GM18502 (cell line): ENCODE data around the gene VPS13A.
A peak's percentile ranks its signal among the peaks of the same experiment; 100 is the strongest.

Source experiments
- ATAC-seq: cut with Tn5 transposase; IDR thresholded peaks from one replicate; pipeline ENCODE4 v1.9.1; 2021; ENCODE audit warnings: mild to moderate bottlenecking; ENCODE audit not compliant: unreplicated experiment, poor library complexity

Gene VPS13A

DNA sequence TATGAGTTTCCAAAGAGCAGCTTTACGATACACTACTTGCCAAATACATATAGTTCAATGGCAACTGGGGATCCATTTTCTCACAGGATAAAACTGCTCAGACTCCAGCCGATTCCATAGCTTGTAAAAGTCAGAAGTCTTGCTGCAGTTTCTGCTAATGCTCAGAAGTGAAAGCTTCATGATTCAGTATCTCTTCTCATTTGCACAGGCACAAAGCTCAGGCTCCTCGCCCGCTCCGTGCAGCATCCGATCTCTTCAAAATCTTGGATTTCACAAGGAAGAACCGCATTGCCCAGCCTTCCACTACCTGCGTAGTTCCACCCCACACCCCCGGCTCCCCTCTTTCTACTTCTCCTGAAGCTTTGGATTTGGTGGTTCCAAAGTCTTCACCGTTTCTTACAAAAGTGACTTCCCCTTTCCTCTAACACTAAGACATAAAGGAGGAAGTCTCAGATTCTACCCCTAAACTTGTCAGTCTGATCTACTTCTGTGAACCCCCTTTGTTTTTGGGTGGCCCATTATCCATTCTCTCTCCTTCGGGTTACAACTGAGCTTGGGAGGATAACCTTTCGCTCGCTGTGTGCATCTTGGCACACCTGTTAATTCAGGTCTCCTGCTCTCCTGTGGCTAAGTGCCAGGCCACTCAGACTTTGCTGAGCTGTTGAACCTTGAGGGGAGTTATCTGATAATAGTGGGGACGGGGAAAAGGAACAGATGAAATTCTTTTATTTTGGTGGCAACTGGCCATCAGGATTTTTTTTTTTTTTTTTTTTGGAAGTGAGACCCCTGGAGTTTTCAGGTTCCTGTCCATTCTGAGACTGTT is 276.7 kb downstream of the VPS13A start:
- ATAC-seq = no peak

DNA sequence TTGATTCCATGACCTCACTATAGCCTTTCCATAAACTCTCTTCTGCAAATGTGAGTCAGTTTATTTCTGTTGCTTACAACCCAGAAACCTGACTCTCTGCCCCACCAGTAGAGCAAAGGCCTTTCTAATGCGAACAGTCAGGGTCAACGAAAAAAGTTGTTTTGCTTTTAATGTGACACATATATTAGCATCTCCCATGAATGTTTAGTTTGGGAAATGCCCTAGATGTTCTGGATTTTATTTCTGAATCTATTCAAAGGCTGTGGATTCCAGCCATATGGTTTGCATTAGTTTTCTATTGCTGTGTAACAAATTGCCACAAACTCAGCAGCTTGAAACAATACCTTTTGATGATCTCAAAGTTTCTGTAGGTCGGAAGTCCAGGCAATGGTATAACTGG is 277.3 kb downstream of the VPS13A start:
- ATAC-seq = no peak

DNA sequence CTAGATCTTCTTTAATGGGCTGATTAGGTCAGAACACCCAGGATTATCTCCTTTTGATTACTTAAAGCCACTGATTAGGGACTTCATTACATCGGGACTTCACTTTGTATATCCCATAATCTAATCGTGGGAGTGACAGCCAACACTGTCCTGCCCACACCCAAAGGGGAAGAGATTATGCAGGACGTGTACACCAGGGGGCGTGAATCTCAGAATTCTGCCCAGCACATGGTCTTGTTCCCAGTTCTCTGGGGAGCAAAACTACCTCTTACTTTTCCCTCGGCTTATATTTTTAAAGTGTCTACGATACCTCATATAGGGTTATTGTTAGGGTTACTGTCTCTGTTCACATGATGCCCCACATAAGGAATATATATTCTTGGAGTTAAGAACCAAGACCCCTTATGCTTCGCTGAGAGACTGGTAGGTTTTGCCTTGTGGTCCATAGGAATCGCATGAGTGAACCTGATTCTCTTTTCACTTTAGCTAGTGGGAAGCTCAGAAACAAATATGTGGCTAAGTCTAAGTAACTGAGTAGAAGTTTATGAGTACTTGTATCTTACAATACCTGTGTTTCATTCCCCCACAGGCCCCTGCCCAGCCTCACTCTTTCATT is 278.1 kb downstream of the VPS13A start:
- ATAC-seq = no peak

DNA sequence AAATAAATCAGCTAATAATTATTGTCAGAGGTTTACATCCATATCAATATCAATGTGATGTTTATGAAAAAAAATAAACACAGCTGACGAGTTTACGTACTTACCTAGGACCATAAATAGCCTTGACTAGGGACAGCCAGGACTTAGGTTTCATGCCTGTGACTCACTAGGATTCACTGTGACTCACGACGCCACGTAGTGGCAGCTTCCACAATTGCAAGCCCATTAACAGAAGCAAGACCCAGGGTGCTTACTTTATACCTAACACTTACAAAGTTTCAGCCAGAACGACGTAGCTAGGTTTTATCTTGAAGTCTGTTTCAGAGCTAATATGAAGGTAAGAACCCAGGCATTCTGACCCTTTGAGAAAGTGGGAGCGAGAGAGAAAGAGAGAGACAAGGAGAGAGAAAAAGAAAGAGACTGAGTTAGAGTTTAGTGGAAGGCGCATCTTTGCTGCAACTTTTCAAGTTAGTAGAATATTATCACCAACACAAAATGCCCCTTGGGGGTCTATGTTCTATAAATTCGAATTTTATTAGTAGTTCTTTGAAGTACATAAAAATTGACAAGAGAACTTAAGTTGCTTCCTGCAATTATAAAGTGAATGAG is 279.6 kb downstream of the VPS13A start:
- peak; percentile 83 for ATAC-seq

DNA sequence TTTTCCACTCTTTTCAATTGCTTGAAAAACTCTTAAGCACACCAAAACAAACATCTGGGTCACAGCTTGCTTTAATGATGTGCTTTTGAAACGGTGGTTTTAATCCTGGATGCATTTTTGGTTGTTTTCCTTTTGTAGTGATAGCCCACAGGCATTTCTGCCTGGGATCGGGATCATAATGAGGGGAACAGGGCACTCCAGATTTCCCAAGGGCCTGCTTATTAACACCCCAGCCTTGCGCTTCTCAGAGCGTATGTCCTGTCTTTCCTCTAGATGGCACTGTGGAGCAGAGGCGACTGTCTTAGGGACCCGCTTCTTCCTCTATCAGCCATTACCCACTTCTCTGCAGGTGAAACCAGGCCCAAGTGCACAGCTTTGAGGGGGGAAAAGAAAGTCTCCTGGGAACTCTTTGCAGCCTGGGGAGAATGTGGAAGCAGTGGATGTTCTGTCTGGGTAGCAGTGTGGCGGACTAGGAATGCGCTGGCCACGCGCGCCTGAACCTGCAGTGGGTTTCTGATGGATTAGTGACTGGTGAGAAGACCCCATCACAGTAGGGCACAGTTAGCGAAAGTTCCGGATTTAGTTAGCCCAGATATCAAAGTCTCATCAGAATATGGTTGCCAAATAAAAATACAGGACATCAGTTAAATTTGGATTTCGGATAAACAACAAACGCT is 280.7 kb downstream of the VPS13A start:
- peak; percentile 81 for ATAC-seq

DNA sequence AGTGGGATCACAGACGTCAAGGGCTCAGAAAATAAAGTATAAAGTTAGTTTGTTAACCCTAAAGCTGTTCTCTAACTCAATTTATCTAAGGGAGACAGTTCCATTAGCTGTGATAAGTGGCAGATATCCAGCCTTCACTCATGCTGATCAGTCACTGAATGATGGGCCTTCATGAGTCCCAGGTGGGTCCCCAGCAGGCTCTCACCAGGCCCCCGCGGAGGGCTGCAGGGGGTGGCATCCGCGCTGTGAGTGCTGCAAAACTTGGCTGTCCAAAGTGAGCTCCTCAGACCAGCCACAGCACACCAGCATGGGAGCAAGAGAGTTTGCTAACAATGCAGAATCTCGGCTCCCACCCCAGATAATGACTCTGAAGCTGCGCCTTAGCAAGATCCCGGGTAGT is 283.6 kb downstream of the VPS13A start:
- no peak for ATAC-seq

DNA sequence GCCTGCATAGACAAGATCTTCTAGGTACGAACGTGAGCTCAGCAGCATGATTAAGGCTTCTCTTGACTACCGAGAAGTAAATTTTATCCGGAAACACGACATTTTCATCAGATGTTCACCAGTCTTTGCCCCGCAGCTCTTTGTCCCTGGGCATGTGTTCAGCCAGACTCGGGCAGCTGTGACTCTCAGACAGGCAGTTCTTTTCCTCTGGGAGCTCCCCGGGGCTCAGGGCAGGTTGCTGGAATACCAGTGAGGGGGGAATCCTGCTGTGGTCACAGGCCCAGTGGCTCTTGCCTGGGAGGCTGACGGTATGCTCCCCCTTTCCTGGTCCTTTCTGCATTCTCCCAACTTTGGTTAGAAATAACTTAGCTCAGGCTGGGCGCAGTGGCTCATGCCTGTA is 284.7 kb downstream of the VPS13A start:
- no peak for ATAC-seq

DNA sequence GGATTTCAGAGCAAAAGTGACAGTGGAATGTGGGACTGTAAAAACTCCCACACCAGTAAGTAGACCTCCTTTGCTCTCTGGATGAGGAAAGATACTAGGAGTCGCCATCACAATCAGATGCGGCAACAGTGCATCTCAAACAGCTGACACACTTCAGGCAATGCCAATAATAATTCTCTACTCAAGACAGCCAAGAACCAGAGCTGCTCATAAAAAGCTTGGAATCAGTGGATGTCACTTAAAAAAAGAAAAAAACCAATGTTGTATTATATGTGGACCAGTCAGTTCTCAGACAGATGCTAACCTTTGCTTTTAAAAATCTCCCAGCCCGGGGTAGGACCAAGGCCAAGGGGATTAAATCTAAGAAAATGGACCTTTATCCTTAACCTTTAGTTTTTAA is 285.8 kb downstream of the VPS13A start:
- no peak for ATAC-seq

DNA sequence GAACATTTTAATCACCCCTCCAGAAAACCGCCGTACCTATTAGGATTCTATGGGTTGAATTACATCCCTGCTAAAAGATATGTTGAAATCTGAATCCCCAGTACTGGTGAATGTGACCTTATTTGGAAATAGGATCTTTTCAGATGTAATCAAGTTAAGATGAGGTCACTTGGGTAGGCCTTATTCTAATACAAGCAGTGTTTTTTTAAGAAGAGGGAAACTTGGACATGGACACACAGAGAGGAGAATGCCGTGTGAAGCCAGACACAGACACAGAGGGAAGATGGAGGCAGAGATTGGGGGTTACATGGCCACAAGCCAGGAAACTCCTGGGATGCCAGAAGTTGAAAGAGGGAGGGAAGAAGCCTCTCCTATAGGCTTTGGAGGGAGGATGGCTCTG is 287.3 kb downstream of the VPS13A start:
- no peak for ATAC-seq

DNA sequence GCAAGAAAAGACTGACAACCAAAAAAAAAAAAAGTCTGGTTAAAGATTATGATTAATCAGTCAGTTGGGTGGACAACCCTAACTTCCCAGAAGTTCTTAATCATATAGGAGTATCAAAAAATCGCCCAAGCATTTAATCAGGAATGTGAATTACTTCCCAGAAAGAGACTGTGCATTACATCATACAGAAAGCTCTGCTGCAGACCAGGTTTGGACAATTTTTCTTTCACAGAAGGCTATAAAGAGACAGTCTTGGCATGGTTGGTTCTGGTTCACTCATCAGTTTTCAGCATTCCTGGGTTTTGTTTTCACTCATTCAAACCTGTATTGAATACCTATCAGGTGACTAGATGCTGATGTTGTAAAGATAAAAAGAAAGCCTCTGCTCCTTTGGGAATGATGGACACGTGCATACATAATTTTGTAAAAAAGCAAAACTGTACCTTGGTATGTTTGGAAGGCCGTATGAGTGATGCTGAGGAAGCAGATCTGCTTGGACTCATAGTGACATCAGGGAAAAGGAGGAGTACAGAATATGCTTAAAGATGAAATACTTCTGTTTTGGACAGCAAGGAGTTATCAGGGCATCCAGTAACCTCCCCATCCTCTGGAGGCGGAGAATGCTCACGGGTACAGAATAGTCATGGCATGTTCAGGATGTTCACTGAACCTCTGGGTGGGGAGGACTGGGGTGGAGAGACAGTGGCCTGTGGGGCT is 292.3 kb downstream of the VPS13A start:
- no peak for ATAC-seq
